Neural progenitor cell (in vitro differentiated cells): ENCODE data around the gene NAT9. TPM values are rescaled to one million over a fixed set of nuclear protein-coding genes. Genes with fewer than 3 reads are reported as not detected.

Source experiments
- DNase-seq: peaks from one replicate; pipeline ENCODE4 v3.0.0-alpha.2; 2016; ENCODE audit warnings: low spot score
- H2AFZ ChIP-seq: fragments of 200-600 bp; sonication (generic); replicated peaks from 2 replicates; pipeline ENCODE4 v1.6.1; 2016; ENCODE audit warnings: antibody characterized with exemption
- H3F3A ChIP-seq: fragments of 200-600 bp; sonication (generic); 2 replicates; pipeline ENCODE4 v1.6.1; 2016; ENCODE audit warnings: antibody characterized with exemption, low read depth
- H3K27ac ChIP-seq: fragments of 200-600 bp; sonication (generic); 2 replicates; pipeline ENCODE4 v1.5.1; 2016; ENCODE audit warnings: mild to moderate bottlenecking
- H3K27me3 ChIP-seq: fragments of 200-600 bp; sonication (generic); 2 replicates; pipeline ENCODE4 v1.6.1; 2016; ENCODE audit warnings: mild to moderate bottlenecking, moderate library complexity
- H3K36me3 ChIP-seq: fragments of 200-600 bp; sonication (generic); 2 replicates; pipeline ENCODE4 v1.5.1; 2016
- H3K4me1 ChIP-seq: fragments of 200-600 bp; sonication (generic); 2 replicates; pipeline ENCODE4 v1.6.1; 2016; ENCODE audit warnings: mixed run types
- H3K4me2 ChIP-seq: fragments of 200-600 bp; sonication (generic); 2 replicates; pipeline ENCODE4 v1.6.1; 2016
- H3K4me3 ChIP-seq: fragments of 200-600 bp; sonication (generic); 2 replicates; pipeline ENCODE4 v1.5.1; 2016
- H3K79me2 ChIP-seq: fragments of 200-600 bp; sonication (generic); 2 replicates; pipeline ENCODE4 v1.6.1; 2016; ENCODE audit warnings: low read depth
- H3K9ac ChIP-seq: fragments of 200-600 bp; sonication (generic); 2 replicates; pipeline ENCODE4 v1.6.1; 2016
- H3K9me3 ChIP-seq: fragments of 200-600 bp; sonication (generic); 2 replicates; pipeline ENCODE4 v1.5.1; 2016; ENCODE audit warnings: low read depth
- H4K20me1 ChIP-seq: fragments of 200-600 bp; sonication (generic); 2 replicates; pipeline ENCODE4 v1.6.1; 2016; ENCODE audit warnings: low read depth
- H3K27ac Mint-ChIP-seq: 3 replicates; pipeline ENCODE4 v1.8.0; 2021; ENCODE audit warnings: mixed read lengths
- H3K27me3 Mint-ChIP-seq: 2 replicates; pipeline ENCODE4 v1.8.0; 2022; ENCODE audit warnings: low read depth, mild to moderate bottlenecking, inconsistent platforms, moderate library complexity, mixed read lengths; ENCODE audit not compliant: insufficient read depth
- H3K36me3 Mint-ChIP-seq: 3 replicates; pipeline ENCODE4 v1.8.0; 2021; ENCODE audit warnings: mixed read lengths
- H3K4me1 Mint-ChIP-seq: 3 replicates; pipeline ENCODE4 v1.8.0; 2021; ENCODE audit warnings: mixed read lengths
- H3K4me3 Mint-ChIP-seq: 3 replicates; pipeline ENCODE4 v1.8.0; 2021; ENCODE audit warnings: mild to moderate bottlenecking, moderate library complexity, mixed read lengths
- H3K9me3 Mint-ChIP-seq: 3 replicates; pipeline ENCODE4 v1.8.0; 2020; ENCODE audit warnings: mixed read lengths
- EZH2 ChIP-seq: fragments of 200-600 bp; sonication (generic); IDR thresholded peaks from 2 replicates; pipeline ENCODE4 v1.6.1; 2017; ENCODE audit warnings: antibody characterized with exemption, mild to moderate bottlenecking, moderate library complexity
- EZH2phosphoT487 ChIP-seq: fragments of 200-600 bp; sonication (generic); IDR thresholded peaks from 2 replicates; pipeline ENCODE4 v1.6.1; 2017; ENCODE audit warnings: antibody characterized with exemption
- total RNA-seq: library from RNA; depleted of rRNA; stranded (reverse); fragments of >200 nt; gene quantifications from 2 replicates; pipeline ENCODE4 v1.2.3, GENCODE V29; 2015; ENCODE audit warnings: low replicate concordance
- TF ChIP-seq, protein P1 (sequence below): fragments of 200-600 bp; sonication (generic); IDR thresholded peaks from 2 replicates; pipeline ENCODE4 v1.5.1; 2017; ENCODE audit warnings: antibody characterized with exemption, mild to moderate bottlenecking

NAT9 gene
- total RNA-seq, 1 donor from 2014 or later: 75.3 TPM

DNA sequence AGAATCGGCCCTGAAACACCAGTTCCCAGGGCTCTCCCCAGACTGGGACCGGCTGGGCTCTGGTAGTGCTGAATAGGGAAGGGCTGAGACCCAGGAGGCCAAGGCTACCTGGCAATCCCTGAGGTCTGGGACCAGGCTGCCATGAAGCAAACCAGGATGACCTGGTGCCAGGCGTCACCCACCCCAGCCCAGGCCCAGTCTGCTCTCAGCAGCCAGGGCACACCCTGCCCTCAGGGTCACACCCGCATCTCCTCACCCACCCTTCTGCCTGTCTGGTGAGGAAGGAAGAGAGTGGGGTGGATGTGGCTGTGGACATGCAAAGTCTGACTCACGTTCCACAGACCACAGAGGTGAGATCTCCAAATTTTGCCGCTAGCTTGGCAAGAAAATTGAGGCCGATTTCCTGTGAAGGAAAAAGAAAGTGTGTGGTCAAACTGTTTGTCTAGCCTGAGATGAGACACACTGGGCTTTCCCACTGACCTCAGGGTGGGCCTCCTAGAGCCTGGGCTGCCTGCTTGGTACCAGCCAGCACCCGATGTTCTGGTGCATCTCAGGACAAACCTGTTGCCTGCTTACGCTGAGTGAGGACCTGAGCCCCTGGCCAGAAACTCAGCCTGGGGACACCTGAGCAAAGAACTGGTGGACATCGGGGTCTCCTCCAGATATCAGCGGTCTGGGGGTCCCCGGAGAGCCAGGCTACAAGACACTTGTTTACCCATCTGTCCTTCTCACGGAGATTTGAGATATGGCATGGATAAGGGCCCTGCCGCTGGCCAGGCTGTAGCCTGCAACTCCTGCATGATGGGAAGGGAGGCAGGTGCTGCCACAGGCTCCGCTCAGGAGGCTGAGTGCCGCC is 45.4 kb downstream of the NAT9 start:
- H3K9ac ChIP-seq: no peak overlapping the region
- Mint-ChIP-seq H3K27me3 (peaks cover 9% of the 10 kb centered on the region), H3K4me3 (no peak overlapping the region), H3K36me3 (no peaks in the 10 kb centered on the region), H3K9me3 (no peaks in the 10 kb centered on the region), H3K27ac (no peak overlapping the region), H3K4me1 (no peaks in the 10 kb centered on the region)
- no peaks in the 10 kb centered on the region for H3K79me2 ChIP-seq
- peaks cover 17% of the 10 kb centered on the region for H3F3A ChIP-seq
- TF ChIP-seq EZH2 (no peak), EZH2phosphoT487 (no peak)
- TF ChIP-seq, protein P1, sequence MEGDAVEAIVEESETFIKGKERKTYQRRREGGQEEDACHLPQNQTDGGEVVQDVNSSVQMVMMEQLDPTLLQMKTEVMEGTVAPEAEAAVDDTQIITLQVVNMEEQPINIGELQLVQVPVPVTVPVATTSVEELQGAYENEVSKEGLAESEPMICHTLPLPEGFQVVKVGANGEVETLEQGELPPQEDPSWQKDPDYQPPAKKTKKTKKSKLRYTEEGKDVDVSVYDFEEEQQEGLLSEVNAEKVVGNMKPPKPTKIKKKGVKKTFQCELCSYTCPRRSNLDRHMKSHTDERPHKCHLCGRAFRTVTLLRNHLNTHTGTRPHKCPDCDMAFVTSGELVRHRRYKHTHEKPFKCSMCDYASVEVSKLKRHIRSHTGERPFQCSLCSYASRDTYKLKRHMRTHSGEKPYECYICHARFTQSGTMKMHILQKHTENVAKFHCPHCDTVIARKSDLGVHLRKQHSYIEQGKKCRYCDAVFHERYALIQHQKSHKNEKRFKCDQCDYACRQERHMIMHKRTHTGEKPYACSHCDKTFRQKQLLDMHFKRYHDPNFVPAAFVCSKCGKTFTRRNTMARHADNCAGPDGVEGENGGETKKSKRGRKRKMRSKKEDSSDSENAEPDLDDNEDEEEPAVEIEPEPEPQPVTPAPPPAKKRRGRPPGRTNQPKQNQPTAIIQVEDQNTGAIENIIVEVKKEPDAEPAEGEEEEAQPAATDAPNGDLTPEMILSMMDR: no peak
- no peaks in the 10 kb centered on the region for H4K20me1 ChIP-seq
- no peak overlapping the region for H3K4me2 ChIP-seq
- peaks cover 22% of the 10 kb centered on the region for H3K27me3 ChIP-seq
- no peaks in the 10 kb centered on the region for H3K4me1 ChIP-seq
- H3K4me3 ChIP-seq: no peak overlapping the region
- no peak for DNase-seq
- H3K9me3 ChIP-seq: no peaks in the 10 kb centered on the region
- H3K27ac ChIP-seq: no peak overlapping the region
- H2AFZ ChIP-seq: no peak overlapping the region
- no peaks in the 10 kb centered on the region for H3K36me3 ChIP-seq

DNA sequence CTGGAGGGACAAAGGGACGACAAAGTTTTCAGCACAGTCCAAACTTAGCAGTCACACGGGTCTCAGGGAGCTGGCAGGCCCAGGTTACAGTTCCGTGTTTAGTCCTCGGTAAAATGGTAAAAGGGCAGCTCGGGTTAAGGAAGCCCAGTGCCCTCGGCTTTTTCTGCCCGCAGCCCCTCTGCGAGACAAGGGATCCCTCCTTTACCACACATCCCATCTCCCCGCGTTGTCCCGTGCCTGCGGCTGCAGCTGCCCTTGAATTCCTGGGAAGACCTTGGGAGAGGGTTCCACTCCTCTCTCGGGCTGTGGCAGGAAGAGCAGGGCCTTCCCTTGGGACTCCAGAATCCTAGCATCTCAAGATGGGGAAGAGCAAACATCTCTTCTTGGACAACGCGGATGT is 46.3 kb downstream of the NAT9 start:
- Histone ChIP-seq H3K79me2 (no peaks in the 10 kb centered on the region), H3K4me3 (no peak overlapping the region), H3K4me2 (no peak overlapping the region), H3F3A (peaks cover 10% of the 10 kb centered on the region), H3K36me3 (no peaks in the 10 kb centered on the region), H3K27ac (no peak overlapping the region), H3K4me1 (no peaks in the 10 kb centered on the region), H2AFZ (no peak overlapping the region), H3K9me3 (no peaks in the 10 kb centered on the region), H3K9ac (no peak overlapping the region), H3K27me3 (peaks cover 13% of the 10 kb centered on the region), H4K20me1 (no peaks in the 10 kb centered on the region)
- no peaks in the 10 kb centered on the region for H3K4me1 Mint-ChIP-seq
- H3K36me3 Mint-ChIP-seq: no peaks in the 10 kb centered on the region
- TF ChIP-seq EZH2phosphoT487: no peak
- TF ChIP-seq, protein P1: no peak
- no peak for TF ChIP-seq EZH2
- no peak for DNase-seq
- no peaks in the 10 kb centered on the region for H3K9me3 Mint-ChIP-seq
- peaks cover 3% of the 10 kb centered on the region for H3K27me3 Mint-ChIP-seq
- H3K27ac Mint-ChIP-seq: no peak overlapping the region
- H3K4me3 Mint-ChIP-seq: no peak overlapping the region

DNA sequence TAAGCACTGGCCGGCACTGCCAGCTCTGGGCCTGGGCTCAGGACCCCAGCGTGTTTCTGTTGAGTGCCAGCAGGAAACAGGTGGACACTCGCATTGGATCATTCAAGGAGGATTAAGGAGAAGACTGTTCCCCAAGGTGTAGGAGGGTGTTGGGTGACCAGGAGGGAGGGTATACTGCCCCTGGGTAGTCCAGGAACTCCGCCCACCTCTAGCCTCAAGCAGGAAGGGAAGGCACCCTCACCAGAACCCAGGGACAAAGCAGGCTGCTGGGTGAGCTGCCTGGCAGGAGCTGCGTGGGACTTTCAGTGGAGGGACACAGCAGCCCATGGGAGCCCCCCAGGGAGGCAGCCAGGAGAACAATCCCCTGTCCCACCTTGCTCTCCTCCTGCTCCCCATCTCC is 46.8 kb downstream of the NAT9 start:
- H3K4me3 Mint-ChIP-seq: no peak overlapping the region
- Histone ChIP-seq H3K27me3 (peaks cover 8% of the 10 kb centered on the region), H3K27ac (no peak overlapping the region), H3F3A (peaks cover 10% of the 10 kb centered on the region), H3K4me2 (no peak overlapping the region), H3K9ac (no peak overlapping the region), H3K36me3 (no peaks in the 10 kb centered on the region), H2AFZ (no peak overlapping the region), H3K9me3 (no peaks in the 10 kb centered on the region), H3K79me2 (no peaks in the 10 kb centered on the region), H3K4me1 (no peaks in the 10 kb centered on the region), H3K4me3 (no peak overlapping the region), H4K20me1 (no peaks in the 10 kb centered on the region)
- H3K36me3 Mint-ChIP-seq: no peaks in the 10 kb centered on the region
- H3K27ac Mint-ChIP-seq: no peak overlapping the region
- no peaks in the 10 kb centered on the region for H3K4me1 Mint-ChIP-seq
- peaks cover 2% of the 10 kb centered on the region for H3K27me3 Mint-ChIP-seq
- no peak for DNase-seq
- TF ChIP-seq, protein P1: no peak
- no peaks in the 10 kb centered on the region for H3K9me3 Mint-ChIP-seq
